Subcutaneous abdominal adipose tissue (tissue), 5 donors: ENCODE data around the gene GAS6.

Experiments
- H3K27ac ChIP-seq: one replicate; pipeline ENCODE4 v1.7.0; 2013; ENCODE audit warnings: low read depth, mild to moderate bottlenecking, inconsistent platforms, low read length, moderate library complexity
- H3K27me3 ChIP-seq, 5 donors: one replicate each; pipeline ENCODE4 v1.7.0; 2013; ENCODE audit warnings: low read length in 5 of 5, inconsistent platforms in 1 of 5; ENCODE audit not compliant: control insufficient read depth in 5 of 5, insufficient read depth in 4 of 5
- H3K36me3 ChIP-seq, 5 donors: one replicate each; pipeline ENCODE4 v1.7.0; 2013; ENCODE audit warnings: low read length in 5 of 5; ENCODE audit not compliant: control insufficient read depth in 5 of 5, insufficient read depth in 5 of 5
- H3K4me1 ChIP-seq, 5 donors: one replicate each; pipeline ENCODE4 v1.7.0; 2013; ENCODE audit warnings: low read length in 5 of 5, mild to moderate bottlenecking in 3 of 5, moderate library complexity in 1 of 5; ENCODE audit not compliant: control insufficient read depth in 5 of 5, insufficient read depth in 5 of 5
- H3K4me3 ChIP-seq, 5 donors: one replicate each; pipeline ENCODE4 v1.7.0; 2013; ENCODE audit warnings: low read length in 5 of 5, low read depth in 1 of 5
- H3K9ac ChIP-seq, 5 donors: one replicate each; pipeline ENCODE4 v1.7.0; 2013; ENCODE audit warnings: low read length in 5 of 5, mild to moderate bottlenecking in 4 of 5, moderate library complexity in 3 of 5
- H3K9me3 ChIP-seq, 5 donors: one replicate each; pipeline ENCODE4 v1.7.0; 2013; ENCODE audit warnings: low read length in 5 of 5; ENCODE audit not compliant: control insufficient read depth in 5 of 5
- donor health status: healthy.
- donor health status: healthy.
- donor health status: healthy.
- donor health status: healthy.
- donor health status: healthy.

Gene GAS6

GRCh38 chr13:113816946-113817859 is 46.7 kb downstream of the GAS6 start:
- Histone ChIP-seq H3K27me3 (peaks cover 0 to 12% (median 3%) of the 10 kb centered on the region in 5 donors), H3K9me3 (no peaks in the 10 kb centered on the region), H3K27ac (peak overlapping the region; percentile 37), H3K4me3 (peak overlapping the region in 2 of 5 donors; percentile 18 to 55), H3K4me1 (peaks cover 0 to 82% (median 61%) of the 10 kb centered on the region in 5 donors), H3K9ac (no peak overlapping the region), H3K36me3 (peaks cover 0 to 19% (median 2%) of the 10 kb centered on the region in 5 donors)

- Histone ChIP-seq H3K4me1 (peaks cover 0 to 74% (median 53%) of the 10 kb centered on the region in 5 donors), H3K27ac (no peak overlapping the region), H3K9ac (no peak overlapping the region), H3K36me3 (peaks cover 0 to 11% (median 0%) of the 10 kb centered on the region in 5 donors), H3K27me3 (peaks cover 0 to 12% (median 3%) of the 10 kb centered on the region in 5 donors), H3K4me3 (peak overlapping the region in 2 of 5 donors; percentile 43 to 55), H3K9me3 (no peaks in the 10 kb centered on the region)
Measured at GRCh38 chr13:113816254-113816929, 47.5 kb downstream of the GAS6 start.

- peak overlapping the region in 4 of 5 donors; percentile 19 to 55 (median 46) for H3K4me3 ChIP-seq
- no peaks in the 10 kb centered on the region for H3K9me3 ChIP-seq
- H3K27ac ChIP-seq = no peak overlapping the region
- peaks cover 0 to 65% (median 43%) of the 10 kb centered on the region in 5 donors for H3K4me1 ChIP-seq
- peaks cover 0 to 12% (median 3%) of the 10 kb centered on the region in 5 donors for H3K27me3 ChIP-seq
- H3K9ac ChIP-seq = peak overlapping the region in 2 of 5 donors; percentile 39 to 59
- peaks cover 0 to 7% (median 0%) of the 10 kb centered on the region in 5 donors for H3K36me3 ChIP-seq
Measured at GRCh38 chr13:113815151-113816058, 48.5 kb downstream of the GAS6 start.

- Histone ChIP-seq H3K27ac (no peak overlapping the region), H3K4me3 (no peak overlapping the region), H3K9ac (no peak overlapping the region)
Measured at GRCh38 chr13:113814435-113814821, 49.4 kb downstream of the GAS6 start.

GRCh38 chr13:113813749-113814434 is 50.0 kb downstream of the GAS6 start:
- H3K27me3 ChIP-seq = peaks cover 0 to 12% (median 3%) of the 10 kb centered on the region in 5 donors
- H3K9ac ChIP-seq = no peak overlapping the region
- H3K27ac ChIP-seq = no peak overlapping the region
- H3K4me3 ChIP-seq = no peak overlapping the region
- H3K4me1 ChIP-seq = peaks cover 0 to 50% (median 30%) of the 10 kb centered on the region in 5 donors
- H3K9me3 ChIP-seq = peaks cover 0 to 4% (median 0%) of the 10 kb centered on the region in 5 donors
- peaks cover 0 to 4% (median 0%) of the 10 kb centered on the region in 5 donors for H3K36me3 ChIP-seq

More at GRCh38 chr13:113814435-113814821, 49.4 kb downstream of the GAS6 start:
- Histone ChIP-seq H3K9me3 (peaks cover 0 to 4% (median 0%) of the 10 kb centered on the region in 5 donors), H3K36me3 (peaks cover 0 to 4% (median 0%) of the 10 kb centered on the region in 5 donors), H3K4me1 (peaks cover 0 to 55% (median 33%) of the 10 kb centered on the region in 5 donors), H3K27me3 (peaks cover 0 to 12% (median 3%) of the 10 kb centered on the region in 5 donors)

- no peak overlapping the region for H3K4me3 ChIP-seq
- H3K27ac ChIP-seq = no peak overlapping the region
- peaks cover 0 to 12% (median 3%) of the 10 kb centered on the region in 5 donors for H3K27me3 ChIP-seq
Measured at GRCh38 chr13:113813070-113813748, 50.7 kb downstream of the GAS6 start.

GRCh38 chr13:113812178-113813040 is 51.5 kb downstream of the GAS6 start:
- H3K4me3 ChIP-seq = no peak overlapping the region
- peaks cover 0 to 12% (median 3%) of the 10 kb centered on the region in 5 donors for H3K27me3 ChIP-seq
- peaks cover 0 to 4% (median 0%) of the 10 kb centered on the region in 5 donors for H3K36me3 ChIP-seq
- H3K9ac ChIP-seq = no peak overlapping the region
- peaks cover 0 to 35% (median 15%) of the 10 kb centered on the region in 5 donors for H3K4me1 ChIP-seq
- H3K27ac ChIP-seq = no peak overlapping the region
- peaks cover 0 to 14% (median 7%) of the 10 kb centered on the region in 5 donors for H3K9me3 ChIP-seq

More at GRCh38 chr13:113813070-113813748, 50.7 kb downstream of the GAS6 start:
- Histone ChIP-seq H3K36me3 (peaks cover 0 to 4% (median 0%) of the 10 kb centered on the region in 5 donors), H3K9ac (no peak overlapping the region), H3K4me1 (peaks cover 0 to 43% (median 23%) of the 10 kb centered on the region in 5 donors), H3K9me3 (peaks cover 0 to 10% (median 3%) of the 10 kb centered on the region in 5 donors)
